HCT116 (cell line): Measurements from ENCODE around the gene SLC46A3.

ENCODE experiments used
- ATF3 ChIP-seq: IDR thresholded peaks from 2 replicates; pipeline ENCODE4 v1.6.1; 2012
- CEBPB ChIP-seq: IDR thresholded peaks from 2 replicates; pipeline ENCODE4 v1.6.1; 2012; ENCODE audit warnings: low read depth

GRCh38 chr13:28658796-28659620 is 59.8 kb downstream of the SLC46A3 start, which contains the start of gene POMP:
- no peak for TF ChIP-seq ATF3
- no peak for TF ChIP-seq CEBPB
